ENCODE data around the gene SUPT3H.
"Not testable (repeated sequence)": the region's sequence is repeated elsewhere in the genome, so short reads cannot be mapped to it uniquely, and the experiment has no call there.

The SUPT3H gene

GRCh38 chr6:45320349-45320748 is 57.4 kb downstream of the SUPT3H start:
- no peak for DNase-seq

GRCh38 chr6:45314146-45314545 is 63.6 kb downstream of the SUPT3H start:
- no peak for DNase-seq

GRCh38 chr6:45310118-45310788 is 67.5 kb downstream of the SUPT3H start:
- peak; percentile 51 for DNase-seq

GRCh38 chr6:45305546-45305945 is 72.2 kb downstream of the SUPT3H start:
- no peak for DNase-seq

- no peak for DNase-seq
Observed at GRCh38 chr6:45302832-45303231, 74.9 kb downstream of the SUPT3H start.

GRCh38 chr6:45301348-45302142 is 76.2 kb downstream of the SUPT3H start:
- no peak for DNase-seq

GRCh38 chr6:45300736-45301135 is 77.0 kb downstream of the SUPT3H start:
- no peak for DNase-seq

GRCh38 chr6:45299096-45299581 is 78.6 kb downstream of the SUPT3H start:
- DNase-seq: no peak

GRCh38 chr6:45297320-45297719 is 80.4 kb downstream of the SUPT3H start:
- no peak for DNase-seq

GRCh38 chr6:45294065-45294701 is 83.6 kb downstream of the SUPT3H start:
- not testable (repeated sequence) for DNase-seq

GRCh38 chr6:45293306-45293705 is 84.4 kb downstream of the SUPT3H start:
- peak; percentile 36 for DNase-seq

- DNase-seq: no peak
Observed at GRCh38 chr6:45289751-45290514, 87.8 kb downstream of the SUPT3H start.

- not testable (repeated sequence) for DNase-seq
Observed at GRCh38 chr6:45286707-45287106, 91.0 kb downstream of the SUPT3H start.

GRCh38 chr6:45278367-45278766 is 99.4 kb downstream of the SUPT3H start:
- no peak for DNase-seq

GRCh38 chr6:45277741-45278140 is 100.0 kb downstream of the SUPT3H start:
- DNase-seq: not testable (repeated sequence)

- DNase-seq: no peak
Observed at GRCh38 chr6:45275358-45275757, 102.4 kb downstream of the SUPT3H start.

GRCh38 chr6:45272626-45273025 is 105.1 kb downstream of the SUPT3H start:
- DNase-seq: no peak

- no peak for DNase-seq
Observed at GRCh38 chr6:45265246-45265645, 112.5 kb downstream of the SUPT3H start.

- no peak for DNase-seq
Observed at GRCh38 chr6:45260696-45261095, 117.0 kb downstream of the SUPT3H start.

- no peak for DNase-seq
Observed at GRCh38 chr6:45256697-45257695, 120.7 kb downstream of the SUPT3H start.

- DNase-seq: no peak
Observed at GRCh38 chr6:45255434-45255833, 122.3 kb downstream of the SUPT3H start.

- DNase-seq: no peak
Observed at GRCh38 chr6:45254253-45254652, 123.5 kb downstream of the SUPT3H start.
